Uterus (tissue), 4 donors: Measurements from ENCODE around the gene RNF126. TPM values are rescaled to one million over a fixed set of nuclear protein-coding genes. Genes with fewer than 3 reads are reported as not detected.
A peak's percentile ranks its signal among the peaks of the same experiment; 100 is the strongest.

Source experiments
- DNase-seq, 2 donors: peaks; one replicate each; pipeline ENCODE4 v3.0.0-alpha.2; 2019 to 2020
- H3K27ac ChIP-seq, 2 donors: fragments of 200-600 bp; sonication (generic); 1 replicate in 1 of 2; 2 replicates in 1 of 2; pipeline ENCODE4 v1.5.1; 2016 to 2018
- H3K27me3 ChIP-seq, 2 donors: fragments of 200-600 bp; sonication (generic); one replicate each; pipeline ENCODE4 v1.5.1; 2018 to 2019; ENCODE audit warnings: control low read depth in 1 of 2
- H3K36me3 ChIP-seq, 2 donors: fragments of 200-600 bp; sonication (generic); one replicate each; pipeline ENCODE4 v1.5.1; 2019; ENCODE audit warnings: control low read depth in 1 of 2
- H3K4me1 ChIP-seq, 2 donors: fragments of 200-600 bp; sonication (generic); one replicate each; pipeline ENCODE4 v1.5.1; 2018 to 2019; ENCODE audit warnings: control low read depth in 1 of 2
- H3K4me3 ChIP-seq, 2 donors: fragments of 200-600 bp; sonication (generic); 1 replicate in 1 of 2; 2 replicates in 1 of 2; pipeline ENCODE4 v1.5.1; 2018 to 2019; ENCODE audit warnings: mild to moderate bottlenecking in 1 of 2
- H3K9me3 ChIP-seq, 2 donors: fragments of 200-600 bp; sonication (generic); one replicate each; pipeline ENCODE4 v1.5.1; 2019; ENCODE audit warnings: control low read depth in 1 of 2
- CTCF ChIP-seq, 4 experiments: fragments of 200-600 bp in 2 of 4; fragments of 450-650 bp in 2 of 4; sonication (generic) in 2 of 4; IDR thresholded peaks; one replicate each; pipeline ENCODE4 v1.5.1; 2016 to 2019; ENCODE audit warnings: antibody characterized with exemption in 4 of 4, mild to moderate bottlenecking in 2 of 4, moderate library complexity in 1 of 4
- POLR2A ChIP-seq, 2 donors: fragments of 450-650 bp; IDR thresholded peaks; one replicate each; pipeline ENCODE4 v1.6.1; 2016; ENCODE audit warnings: antibody characterized with exemption in 2 of 2, mild to moderate bottlenecking in 1 of 2, moderate library complexity in 1 of 2
- intact Hi-C: fragments of 100-400 bp; cut with DNase I; formaldehyde crosslinking; loops from one replicate; pipeline ENCODE4 v1.15.1; 2023; ENCODE audit warnings: low total_unique reads
- total RNA-seq, 4 donors: library from RNA; depleted of rRNA in 3 of 4; stranded (reverse); fragments of >200 nt in 3 of 4; gene quantifications; one replicate each; pipeline versions ENCODE4 v1.1.0 to v1.2.4, GENCODE V29; 2014 to 2023
- donor health status: DM: yes; HTN: yes; CAD: no.

The RNF126 gene
- total RNA-seq, 4 donors from 2014 or later, result 9.5 to 44.3 (median 18.2) TPM

- H3K36me3 ChIP-seq, result no peaks in the 10 kb centered on the region
- peak overlapping the region in 1 of 2 donors; percentile 44 for H3K4me3 ChIP-seq
- no peak for DNase-seq
- peaks cover 0 to 15% of the 10 kb centered on the region in 2 donors for H3K4me1 ChIP-seq
- no peaks in the 10 kb centered on the region for H3K9me3 ChIP-seq
- intact Hi-C loops, result no loop called here
- TF ChIP-seq POLR2A (IDR thresholded peaks at IDR 0.05) (no peak), CTCF (IDR thresholded peaks at IDR 0.05) (no peak)
- no peaks in the 10 kb centered on the region for H3K27me3 ChIP-seq
- H3K27ac ChIP-seq, result peak overlapping the region in 1 of 2 donors; percentile 64
Observed at GRCh38 chr19:640161-640558, 22.9 kb downstream of the RNF126 start.

- Histone ChIP-seq H3K36me3 (no peaks in the 10 kb centered on the region), H3K27ac (peak within 1 kb of the TSS in 1 of 2 donors; percentile 64), H3K4me3 (peak within 1 kb of the TSS; percentile 21 to 44), H3K27me3 (no peaks in the 10 kb centered on the region), H3K9me3 (no peaks in the 10 kb centered on the region), H3K4me1 (peaks cover 0 to 16% of the 10 kb centered on the region in 2 donors)
- no peak for TF ChIP-seq POLR2A (IDR thresholded peaks at IDR 0.05)
- peak in 1 of 4 experiments; percentile 13 for TF ChIP-seq CTCF (IDR thresholded peaks at IDR 0.05)
- DNase-seq, result peak; percentile 91 to 93
- intact Hi-C loops, result no loop called here
Observed at GRCh38 chr19:639253-640160, 23.5 kb downstream of the RNF126 start, which contains the start of gene FGF22. Gene FGF22 (plus strand): TSS chr19:639879. CDS start chr19:639926, 47 bp downstream.

- no peak for DNase-seq
- TF ChIP-seq CTCF (IDR thresholded peaks at IDR 0.05) (no peak), POLR2A (IDR thresholded peaks at IDR 0.05) (no peak)
- H3K4me1 ChIP-seq, result peaks cover 0 to 21% of the 10 kb centered on the region in 2 donors
- H3K27me3 ChIP-seq, result no peaks in the 10 kb centered on the region
- no peaks in the 10 kb centered on the region for H3K9me3 ChIP-seq
- H3K27ac ChIP-seq, result peak overlapping the region in 1 of 2 donors; percentile 44
- no peaks in the 10 kb centered on the region for H3K36me3 ChIP-seq
- intact Hi-C loops, result no loop called here
- H3K4me3 ChIP-seq, result peak overlapping the region; percentile 21 to 44
Observed at GRCh38 chr19:638906-639252, 24.1 kb downstream of the RNF126 start.

- H3K9me3 ChIP-seq, result no peaks in the 10 kb centered on the region
- DNase-seq, result no peak
- no peaks in the 10 kb centered on the region for H3K27me3 ChIP-seq
- no peaks in the 10 kb centered on the region for H3K36me3 ChIP-seq
- intact Hi-C loops, result no loop called here
- no peak overlapping the region for H3K4me3 ChIP-seq
- no peak overlapping the region for H3K27ac ChIP-seq
- no peak for TF ChIP-seq POLR2A (IDR thresholded peaks at IDR 0.05)
- TF ChIP-seq CTCF (IDR thresholded peaks at IDR 0.05), result no peak
- peaks cover 0 to 25% of the 10 kb centered on the region in 2 donors for H3K4me1 ChIP-seq
Observed at GRCh38 chr19:634975-635652, 27.9 kb downstream of the RNF126 start.
